A673 (cell line): ENCODE results near the gene TEX44.
"Not testable (repeated sequence)": the region's sequence is repeated elsewhere in the genome, so short reads cannot be mapped to it uniquely, and the experiment has no call there.

ENCODE experiments used
- EZH2 ChIP-seq: fragments of 200-600 bp; sonication (generic); IDR thresholded peaks from 2 replicates; pipeline ENCODE4 v1.6.1; 2017; ENCODE audit warnings: borderline replicate concordance, low read depth, mild to moderate bottlenecking, mixed read lengths, antibody characterized with exemption, low read length; ENCODE audit not compliant: poor library complexity, severe bottlenecking
- TF ChIP-seq, protein P1 (sequence below): fragments of 300-800, 200-600 bp; sonication (generic); conservative IDR thresholded peaks from 2 replicates; pipeline ENCODE4 v1.5.1; 2017; ENCODE audit warnings: low read depth, mild to moderate bottlenecking, antibody characterized with exemption, low read length, moderate library complexity, mixed read lengths

- TF ChIP-seq, protein P1, sequence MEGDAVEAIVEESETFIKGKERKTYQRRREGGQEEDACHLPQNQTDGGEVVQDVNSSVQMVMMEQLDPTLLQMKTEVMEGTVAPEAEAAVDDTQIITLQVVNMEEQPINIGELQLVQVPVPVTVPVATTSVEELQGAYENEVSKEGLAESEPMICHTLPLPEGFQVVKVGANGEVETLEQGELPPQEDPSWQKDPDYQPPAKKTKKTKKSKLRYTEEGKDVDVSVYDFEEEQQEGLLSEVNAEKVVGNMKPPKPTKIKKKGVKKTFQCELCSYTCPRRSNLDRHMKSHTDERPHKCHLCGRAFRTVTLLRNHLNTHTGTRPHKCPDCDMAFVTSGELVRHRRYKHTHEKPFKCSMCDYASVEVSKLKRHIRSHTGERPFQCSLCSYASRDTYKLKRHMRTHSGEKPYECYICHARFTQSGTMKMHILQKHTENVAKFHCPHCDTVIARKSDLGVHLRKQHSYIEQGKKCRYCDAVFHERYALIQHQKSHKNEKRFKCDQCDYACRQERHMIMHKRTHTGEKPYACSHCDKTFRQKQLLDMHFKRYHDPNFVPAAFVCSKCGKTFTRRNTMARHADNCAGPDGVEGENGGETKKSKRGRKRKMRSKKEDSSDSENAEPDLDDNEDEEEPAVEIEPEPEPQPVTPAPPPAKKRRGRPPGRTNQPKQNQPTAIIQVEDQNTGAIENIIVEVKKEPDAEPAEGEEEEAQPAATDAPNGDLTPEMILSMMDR = not testable (repeated sequence)
- TF ChIP-seq EZH2 = not testable (repeated sequence)
Measured at GRCh38 chr2:231556496-231556895, 36.2 kb upstream of the TEX44 start.
